Osteocyte (in vitro differentiated cells): ENCODE results near the gene NPAT. TPM values are rescaled to one million over a fixed set of nuclear protein-coding genes. Genes with fewer than 3 reads are reported as not detected.

ENCODE experiments used
- DNase-seq: peaks from one replicate; pipeline ENCODE4 v3.0.0; 2021; ENCODE audit warnings: mixed read lengths; ENCODE audit not compliant: unreplicated experiment; ENCODE audit errors: extremely low spot score
- H3K27ac Mint-ChIP-seq: one replicate; pipeline ENCODE4 v1.8.0; 2021; ENCODE audit warnings: mild to moderate bottlenecking, mixed read lengths; ENCODE audit not compliant: unreplicated experiment
- H3K27me3 Mint-ChIP-seq: one replicate; pipeline ENCODE4 v1.8.0; 2021; ENCODE audit warnings: mixed read lengths; ENCODE audit not compliant: unreplicated experiment
- H3K36me3 Mint-ChIP-seq: one replicate; pipeline ENCODE4 v1.8.0; 2021; ENCODE audit warnings: mixed read lengths; ENCODE audit not compliant: unreplicated experiment
- H3K4me1 Mint-ChIP-seq: one replicate; pipeline ENCODE4 v1.8.0; 2021; ENCODE audit warnings: mixed read lengths; ENCODE audit not compliant: unreplicated experiment
- H3K4me3 Mint-ChIP-seq: one replicate; pipeline ENCODE4 v1.8.0; 2021; ENCODE audit warnings: mild to moderate bottlenecking, moderate library complexity, mixed read lengths; ENCODE audit not compliant: unreplicated experiment
- H3K9me3 Mint-ChIP-seq: one replicate; pipeline ENCODE4 v1.8.0; 2021; ENCODE audit warnings: mixed read lengths; ENCODE audit not compliant: unreplicated experiment
- total RNA-seq: library from RNA; stranded (reverse); gene quantifications from 2 replicates; pipeline ENCODE4 v1.2.1, GENCODE V29; 2021
- TF ChIP-seq, protein P1 (sequence below): fragments of 200-600 bp; sonication (generic); IDR thresholded peaks from 2 replicates; pipeline ENCODE4 v1.5.0; 2021; ENCODE audit warnings: antibody characterized with exemption, mild to moderate bottlenecking, moderate library complexity

NPAT gene
- total RNA-seq, 1 donor from 2014 or later = 15.8 TPM

DNA sequence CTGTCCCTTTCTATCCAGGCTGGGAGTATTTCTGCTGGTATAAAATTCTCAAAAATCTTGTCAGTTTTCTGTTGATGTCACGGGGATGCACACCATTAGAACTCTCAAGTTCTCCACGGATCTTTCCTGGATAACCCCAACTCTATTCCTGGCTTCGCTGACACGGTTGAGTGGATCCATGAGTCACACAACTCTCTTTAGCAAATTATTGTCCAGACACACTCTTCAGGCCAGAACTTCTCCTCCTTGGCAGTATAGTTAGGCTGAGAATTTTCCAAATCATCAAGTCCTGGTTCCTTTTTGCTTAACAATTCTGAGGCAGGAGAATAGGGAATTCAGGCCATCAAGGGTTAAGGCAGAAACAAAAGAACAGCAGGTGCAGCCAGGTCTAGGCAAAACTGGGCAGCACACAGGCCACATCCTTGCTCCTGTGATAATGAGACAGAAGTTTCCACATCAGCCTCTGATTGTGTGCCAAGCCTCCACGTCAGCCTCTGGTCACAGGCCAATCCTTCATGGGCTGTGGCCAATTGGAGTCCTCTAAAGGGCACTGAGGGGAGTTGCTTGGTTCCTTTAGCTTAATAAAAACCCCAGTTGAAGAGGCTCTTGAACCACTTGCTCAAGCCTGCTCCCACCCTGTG is 106.8 kb downstream of the NPAT start:
- Mint-ChIP-seq H3K27ac (peak overlapping the region; percentile 16), H3K27me3 (no peaks in the 10 kb centered on the region), H3K36me3 (peaks cover 8% of the 10 kb centered on the region), H3K9me3 (no peaks in the 10 kb centered on the region), H3K4me1 (no peaks in the 10 kb centered on the region), H3K4me3 (no peak overlapping the region)
- TF ChIP-seq, protein P1, sequence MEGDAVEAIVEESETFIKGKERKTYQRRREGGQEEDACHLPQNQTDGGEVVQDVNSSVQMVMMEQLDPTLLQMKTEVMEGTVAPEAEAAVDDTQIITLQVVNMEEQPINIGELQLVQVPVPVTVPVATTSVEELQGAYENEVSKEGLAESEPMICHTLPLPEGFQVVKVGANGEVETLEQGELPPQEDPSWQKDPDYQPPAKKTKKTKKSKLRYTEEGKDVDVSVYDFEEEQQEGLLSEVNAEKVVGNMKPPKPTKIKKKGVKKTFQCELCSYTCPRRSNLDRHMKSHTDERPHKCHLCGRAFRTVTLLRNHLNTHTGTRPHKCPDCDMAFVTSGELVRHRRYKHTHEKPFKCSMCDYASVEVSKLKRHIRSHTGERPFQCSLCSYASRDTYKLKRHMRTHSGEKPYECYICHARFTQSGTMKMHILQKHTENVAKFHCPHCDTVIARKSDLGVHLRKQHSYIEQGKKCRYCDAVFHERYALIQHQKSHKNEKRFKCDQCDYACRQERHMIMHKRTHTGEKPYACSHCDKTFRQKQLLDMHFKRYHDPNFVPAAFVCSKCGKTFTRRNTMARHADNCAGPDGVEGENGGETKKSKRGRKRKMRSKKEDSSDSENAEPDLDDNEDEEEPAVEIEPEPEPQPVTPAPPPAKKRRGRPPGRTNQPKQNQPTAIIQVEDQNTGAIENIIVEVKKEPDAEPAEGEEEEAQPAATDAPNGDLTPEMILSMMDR = no peak
- DNase-seq = no peak

DNA sequence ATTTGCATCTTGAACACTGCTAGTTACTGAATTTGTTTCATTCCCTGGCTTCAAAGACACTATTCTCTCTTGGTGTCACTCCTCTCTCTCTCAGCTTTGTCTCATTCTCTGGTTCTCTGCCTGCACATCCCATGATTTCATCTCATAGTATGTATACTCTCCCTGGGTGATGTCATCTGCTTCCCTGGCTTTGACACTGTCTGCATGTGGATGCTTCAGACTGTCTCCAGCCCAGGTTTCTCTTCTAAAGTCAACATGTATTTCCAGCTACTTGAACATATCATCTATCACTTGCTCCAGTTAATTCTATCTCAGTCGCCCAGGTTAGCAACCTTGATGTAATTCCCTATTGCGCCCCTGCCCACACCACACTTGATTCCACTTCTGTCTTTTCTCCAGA is 110.4 kb downstream of the NPAT start:
- H3K27me3 Mint-ChIP-seq = no peaks in the 10 kb centered on the region
- DNase-seq = no peak
- TF ChIP-seq, protein P1 = no peak
- H3K27ac Mint-ChIP-seq = no peak overlapping the region
- H3K4me1 Mint-ChIP-seq = no peaks in the 10 kb centered on the region
- H3K36me3 Mint-ChIP-seq = peaks cover 8% of the 10 kb centered on the region
- H3K4me3 Mint-ChIP-seq = no peak overlapping the region
- H3K9me3 Mint-ChIP-seq = no peaks in the 10 kb centered on the region

DNA sequence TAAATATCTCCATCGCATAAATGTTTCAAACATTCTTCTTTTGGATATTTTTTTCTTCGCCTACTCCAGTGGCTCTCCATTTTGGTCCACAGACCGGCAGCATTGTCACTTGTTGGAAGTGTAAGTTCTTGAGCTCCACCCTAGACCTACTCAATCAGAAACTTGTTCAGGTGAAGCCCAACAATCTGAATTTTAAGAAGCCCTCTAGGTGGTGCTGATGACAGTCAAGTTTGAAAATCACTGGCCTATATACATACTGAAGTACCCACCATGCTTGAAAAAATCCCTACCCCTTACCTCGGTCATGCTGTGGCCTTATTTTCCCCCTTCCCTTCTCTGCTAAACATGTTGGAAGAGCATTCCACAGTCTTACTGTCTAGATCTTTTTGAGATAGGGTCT is 111.3 kb downstream of the NPAT start:
- H3K4me3 Mint-ChIP-seq = no peak overlapping the region
- TF ChIP-seq, protein P1 = no peak

More for the DNA sequence above, 111.3 kb downstream of the NPAT start:
- Mint-ChIP-seq H3K4me1 (no peaks in the 10 kb centered on the region), H3K36me3 (peaks cover 8% of the 10 kb centered on the region), H3K27me3 (no peaks in the 10 kb centered on the region), H3K27ac (no peak overlapping the region), H3K9me3 (no peaks in the 10 kb centered on the region)
- DNase-seq = no peak

Other genes with a start within 250 kb of the NPAT start
- 35.8 and 37.6 TPM in 2 replicates for gene CUL5, start 213.7 kb downstream of the NPAT start, total RNA-seq
- gene ACAT1, start 101.1 kb downstream of the NPAT start, total RNA-seq = 54.0 and 55.6 TPM in 2 replicates
- 72.1 and 79.6 TPM in 2 replicates for gene ATM, start 429 bp upstream of the NPAT start, total RNA-seq
- 0.35 and 0.91 TPM in 2 replicates for gene C11orf65, start 244.9 kb upstream of the NPAT start, total RNA-seq